CD14-positive monocyte (primary cell): Measurements from ENCODE around the gene TRUB2. TPM values are rescaled to one million over a fixed set of nuclear protein-coding genes. Genes with fewer than 3 reads are reported as not detected.

Source experiments
- DNase-seq, 3 donors: peaks; one replicate each; pipeline ENCODE4 v3.0.0-alpha.2; 2011 to 2022
- H2AFZ ChIP-seq: 2 replicates; pipeline ENCODE4 v1.6.0; 2012; ENCODE audit warnings: mild to moderate bottlenecking, low read depth, low read length, inconsistent platforms; ENCODE audit not compliant: insufficient read depth, poor library complexity, severe bottlenecking
- H3K27ac ChIP-seq, 2 donors: 1 replicate in 1 of 2; 2 replicates in 1 of 2; pipeline ENCODE4 v1.5.1; 2012 to 2013; ENCODE audit warnings: low read length in 2 of 2, control low read depth in 1 of 2, inconsistent platforms in 1 of 2, low read depth in 1 of 2, mild to moderate bottlenecking in 1 of 2
- H3K27me3 ChIP-seq, 2 donors: one replicate each; pipeline versions ENCODE4 v1.6.0 to v1.6.1; 2011 to 2013; ENCODE audit warnings: low read length in 2 of 2; ENCODE audit not compliant: control insufficient read depth in 2 of 2, insufficient read depth in 2 of 2
- H3K36me3 ChIP-seq, 2 donors: replicated peaks in 1 of 2; 1 replicate in 1 of 2; 2 replicates in 1 of 2; pipeline versions ENCODE4 v1.5.1 to v1.6.1; 2012 to 2013; ENCODE audit warnings: low read length in 2 of 2, control low read depth in 1 of 2, inconsistent platforms in 1 of 2, mild to moderate bottlenecking in 1 of 2; ENCODE audit not compliant: insufficient read depth in 2 of 2, control insufficient read depth in 1 of 2
- H3K4me1 ChIP-seq, 2 donors: 1 replicate in 1 of 2; 2 replicates in 1 of 2; pipeline versions ENCODE4 v1.5.1 to v1.6.1; 2012 to 2013; ENCODE audit warnings: low read length in 2 of 2, control low read depth in 1 of 2, inconsistent platforms in 1 of 2, mild to moderate bottlenecking in 1 of 2, moderate library complexity in 1 of 2; ENCODE audit not compliant: insufficient read depth in 2 of 2, control insufficient read depth in 1 of 2
- H3K4me2 ChIP-seq: replicated peaks from 2 replicates; pipeline ENCODE3; 2012; ENCODE audit warnings: low read length, moderate library complexity, mild to moderate bottlenecking; ENCODE audit not compliant: poor library complexity, severe bottlenecking; ENCODE audit errors: extremely low read depth
- H3K4me3 ChIP-seq, 3 experiments: fragments of 200-600 bp in 1 of 3; sonication (generic) in 1 of 3; replicated peaks in 1 of 3; 1 replicate in 2 of 3; 2 replicates in 1 of 3; pipeline ENCODE4 v1.5.1; 2011 to 2013; ENCODE audit warnings: low read length in 3 of 3, mild to moderate bottlenecking in 3 of 3, control low read depth in 2 of 3, low read depth in 2 of 3, inconsistent platforms in 1 of 3, moderate library complexity in 1 of 3
- H3K79me2 ChIP-seq: 2 replicates; pipeline ENCODE4 v1.6.0; 2012; ENCODE audit warnings: mild to moderate bottlenecking, control low read depth, inconsistent platforms, low read length, moderate library complexity; ENCODE audit not compliant: insufficient read depth
- H3K9ac ChIP-seq: 2 replicates; pipeline ENCODE4 v1.6.0; 2017; ENCODE audit warnings: low read length, mild to moderate bottlenecking; ENCODE audit not compliant: insufficient read depth, poor library complexity, severe bottlenecking
- H3K9me3 ChIP-seq, 2 donors: replicated peaks in 1 of 2; 1 replicate in 1 of 2; 2 replicates in 1 of 2; pipeline versions ENCODE4 v1.5.1 to v1.6.1; 2012 to 2013; ENCODE audit warnings: low read length in 2 of 2, control low read depth in 1 of 2; ENCODE audit not compliant: control insufficient read depth in 1 of 2, insufficient read depth in 1 of 2
- H4K20me1 ChIP-seq: 2 replicates; pipeline ENCODE4 v1.6.0; 2012; ENCODE audit warnings: mild to moderate bottlenecking, low read length, control low read depth, moderate library complexity; ENCODE audit not compliant: insufficient read depth
- H3K27ac Mint-ChIP-seq, 7 donors: one replicate each; pipeline ENCODE4 v1.8.0; 2020; ENCODE audit warnings: mild to moderate bottlenecking in 7 of 7, mixed read lengths in 7 of 7, moderate library complexity in 6 of 7, inconsistent platforms in 2 of 7
- H3K27me3 Mint-ChIP-seq, 3 donors: one replicate each; pipeline ENCODE4 v1.8.0; 2021 to 2022; ENCODE audit warnings: low read depth in 3 of 3, mild to moderate bottlenecking in 3 of 3, mixed read lengths in 3 of 3, moderate library complexity in 3 of 3, inconsistent platforms in 1 of 3
- H3K36me3 Mint-ChIP-seq, 2 donors: one replicate each; pipeline ENCODE4 v1.8.0; 2020; ENCODE audit warnings: mixed read lengths in 2 of 2, inconsistent platforms in 1 of 2, mild to moderate bottlenecking in 1 of 2
- H3K4me1 Mint-ChIP-seq: one replicate; pipeline ENCODE4 v1.8.0; 2020; ENCODE audit warnings: mild to moderate bottlenecking, mixed read lengths
- H3K4me3 Mint-ChIP-seq, 2 donors: one replicate each; pipeline ENCODE4 v1.8.0; 2020; ENCODE audit warnings: mild to moderate bottlenecking in 2 of 2, mixed read lengths in 2 of 2, moderate library complexity in 1 of 2
- H3K9me3 Mint-ChIP-seq, 7 donors: one replicate each; pipeline ENCODE4 v1.8.0; 2020 to 2022; ENCODE audit warnings: mixed read lengths in 7 of 7, mild to moderate bottlenecking in 6 of 7, moderate library complexity in 6 of 7, inconsistent platforms in 2 of 7
- CTCF ChIP-seq: fragments of 200-600 bp; IDR thresholded peaks from one replicate; pipeline ENCODE4 v1.8.0; 2022; ENCODE audit warnings: antibody characterized with exemption, mild to moderate bottlenecking
- WGBS: methylation state at CpG from one replicate; pipeline ENCODE4 v1.1.5; 2013; ENCODE audit warnings: missing lambda C conversion rate; ENCODE audit not compliant: insufficient coverage; 5-methylcytosine and 5-hydroxymethylcytosine counted together
- intact Hi-C, 2 donors: fragments of 100-400 bp; cut with micrococcal nuclease; formaldehyde crosslinking; loops; one replicate each; pipeline versions ENCODE4 v1.15.0 to v1.15.1; 2023
- polyA plus RNA-seq, 3 donors: library from polyadenylated mRNA; depleted of rRNA in 1 of 3; unstranded in 2 of 3; stranded (reverse) in 1 of 3; fragments of 300-500 nt in 2 of 3; fragments of >200 nt in 1 of 3; fragmentation: Illumina TruSeq in 2 of 3; gene quantifications; 1 replicate in 2 of 3; 2 replicates in 1 of 3; pipeline ENCODE4 v1.2.3, GENCODE V29; 2012 to 2021

TRUB2 gene
- polyA plus RNA-seq, 3 donors: 5.9 to 17.0 (median 13.5) TPM

- Mint-ChIP-seq H3K36me3 (peaks cover 52 to 70% of the 10 kb centered on the region in 2 donors), H3K9me3 (no peaks in the 10 kb centered on the region), H3K4me1 (no peaks in the 10 kb centered on the region), H3K27ac (peak overlapping the region in 1 of 7 donors; percentile 2), H3K4me3 (no peak overlapping the region), H3K27me3 (peaks cover 0 to 4% (median 0%) of the 10 kb centered on the region in 3 donors)
- 99% methylated on average over 11 of the region's 11 CpGs for WGBS
- TF ChIP-seq CTCF: no peak
- H3K36me3 ChIP-seq: peaks cover 60 to 62% of the 10 kb centered on the region in 2 donors
- no peak for DNase-seq
- no peak overlapping the region for H3K4me3 ChIP-seq
- no peaks in the 10 kb centered on the region for H3K9me3 ChIP-seq
- H3K27me3 ChIP-seq: no peaks in the 10 kb centered on the region
- no peaks in the 10 kb centered on the region for H3K4me1 ChIP-seq
- no peaks in the 10 kb centered on the region for H4K20me1 ChIP-seq
- no peak overlapping the region for H3K9ac ChIP-seq
- H2AFZ ChIP-seq: no peak overlapping the region
- H3K79me2 ChIP-seq: no peaks in the 10 kb centered on the region
- intact Hi-C loops: no loop called here
- no peak overlapping the region for H3K27ac ChIP-seq
- H3K4me2 ChIP-seq: no peak overlapping the region
Measured at GRCh38 chr9:128257907-128258306, 64.3 kb downstream of the TRUB2 start.

- Histone ChIP-seq H3K4me2 (no peak overlapping the region), H3K27ac (no peak overlapping the region), H3K27me3 (no peaks in the 10 kb centered on the region), H3K4me1 (no peaks in the 10 kb centered on the region), H3K4me3 (no peak overlapping the region), H4K20me1 (no peaks in the 10 kb centered on the region), H3K79me2 (no peaks in the 10 kb centered on the region), H2AFZ (no peak overlapping the region), H3K9me3 (no peaks in the 10 kb centered on the region), H3K36me3 (peaks cover 54 to 56% of the 10 kb centered on the region in 2 donors), H3K9ac (no peak overlapping the region)
- intact Hi-C loops: no loop called here
- H3K4me1 Mint-ChIP-seq: no peaks in the 10 kb centered on the region
- TF ChIP-seq CTCF: no peak
- peaks cover 0 to 5% (median 0%) of the 10 kb centered on the region in 3 donors for H3K27me3 Mint-ChIP-seq
- no peak overlapping the region for H3K4me3 Mint-ChIP-seq
- WGBS: 91% methylated on average over 18 of the region's 23 CpGs
- peak overlapping the region in 2 of 7 donors; percentile 2 to 46 for H3K27ac Mint-ChIP-seq
- H3K36me3 Mint-ChIP-seq: peaks cover 46 to 63% of the 10 kb centered on the region in 2 donors
- H3K9me3 Mint-ChIP-seq: no peaks in the 10 kb centered on the region
- no peak for DNase-seq
Measured at GRCh38 chr9:128257086-128257825, 65.0 kb downstream of the TRUB2 start.

Other genes with a start within 250 kb of the TRUB2 start
- 10 to 100 TPM; 42.0 to 71.5 (median 49.4) TPM for gene PTGES2, start 194.7 kb downstream of the TRUB2 start, polyA plus RNA-seq
- gene LCN2, start 173.0 kb downstream of the TRUB2 start, polyA plus RNA-seq: under 1 TPM in 1 of 3 donors, not detected in 2; 0.83 TPM
- 10 to 100 TPM; 51.5 to 74.8 (median 54.5) TPM for gene BBLN, start 162.2 kb downstream of the TRUB2 start, polyA plus RNA-seq
- gene CIZ1, start 130.9 kb downstream of the TRUB2 start, polyA plus RNA-seq: 10 to 100 TPM in 1 of 3 donors, 1 to 10 TPM in 2; 3.4 to 53.7 (median 5.9) TPM
- 1 to 10 TPM in 1 of 3 donors, under 1 TPM in 2; 0.05 to 4.9 (median 0.56) TPM for gene DNM1, start 119.1 kb downstream of the TRUB2 start, polyA plus RNA-seq
- gene GOLGA2, start 46.4 kb downstream of the TRUB2 start, polyA plus RNA-seq: 10 to 100 TPM in 1 of 3 donors, 1 to 10 TPM in 2; 2.9 to 34.2 (median 4.6) TPM
- gene SWI5, start 46.2 kb downstream of the TRUB2 start, polyA plus RNA-seq: 10 to 100 TPM; 14.4 to 18.0 (median 16.2) TPM
- gene COQ4, start 392 bp upstream of the TRUB2 start, polyA plus RNA-seq: 10 to 100 TPM; 19.9 to 32.6 (median 20.4) TPM
- 1 to 10 TPM; 6.8 to 8.9 (median 6.8) TPM for gene SLC27A4, start 18.1 kb upstream of the TRUB2 start, polyA plus RNA-seq
- gene URM1, start 48.9 kb upstream of the TRUB2 start, polyA plus RNA-seq: 10 to 100 TPM; 37.5 to 39.7 (median 38.3) TPM
- 1 to 10 TPM; 1.5 to 2.5 (median 1.8) TPM for gene CERCAM, start 98.4 kb upstream of the TRUB2 start, polyA plus RNA-seq
- 10 to 100 TPM in 2 of 3 donors, 1 to 10 TPM in 1; 7.9 to 24.1 (median 11.4) TPM for gene ODF2, start 133.6 kb upstream of the TRUB2 start, polyA plus RNA-seq
- gene GLE1, start 182.3 kb upstream of the TRUB2 start, polyA plus RNA-seq: 10 to 100 TPM; 16.0 to 31.2 (median 22.2) TPM
- 10 to 100 TPM in 1 of 3 donors, 1 to 10 TPM in 2; 6.2 to 40.8 (median 8.5) TPM for gene SPTAN1, start 230.1 kb upstream of the TRUB2 start, polyA plus RNA-seq